Liver (tissue), 10 donors: ENCODE measurements around the gene SYNPR. TPM values are rescaled to one million over a fixed set of nuclear protein-coding genes. Genes with fewer than 3 reads are reported as not detected.

Experiments
- DNase-seq: peaks from one replicate; pipeline ENCODE4 v3.0.0-alpha.2; 2017; ENCODE audit warnings: low spot score
- H3K27ac ChIP-seq, 2 donors: one replicate each; pipeline ENCODE4 v1.7.0; 2013; ENCODE audit warnings: inconsistent platforms in 2 of 2, low read length in 2 of 2, control low read depth in 1 of 2, low read depth in 1 of 2, mild to moderate bottlenecking in 1 of 2
- H3K27me3 ChIP-seq, 4 donors: one replicate each; pipeline versions ENCODE4 v1.6.1 to v1.7.0; 2013; ENCODE audit warnings: low read length in 3 of 4, inconsistent platforms in 1 of 4, mild to moderate bottlenecking in 1 of 4, moderate library complexity in 1 of 4; ENCODE audit not compliant: control insufficient read depth in 4 of 4, insufficient read depth in 4 of 4
- H3K36me3 ChIP-seq, 4 donors: one replicate each; pipeline versions ENCODE4 v1.6.1 to v1.7.0; 2013; ENCODE audit warnings: low read length in 3 of 4, mild to moderate bottlenecking in 3 of 4, low read depth in 1 of 4, moderate library complexity in 1 of 4; ENCODE audit not compliant: control insufficient read depth in 4 of 4, insufficient read depth in 3 of 4
- H3K4me1 ChIP-seq, 4 donors: one replicate each; pipeline versions ENCODE4 v1.6.1 to v1.7.0; 2013; ENCODE audit warnings: low read length in 3 of 4, mild to moderate bottlenecking in 3 of 4, moderate library complexity in 1 of 4; ENCODE audit not compliant: control insufficient read depth in 4 of 4, insufficient read depth in 4 of 4
- H3K4me3 ChIP-seq, 3 donors: one replicate each; pipeline versions ENCODE4 v1.6.1 to v1.7.0; 2013; ENCODE audit warnings: low read length in 3 of 3, control low read depth in 1 of 3, low read depth in 1 of 3, mild to moderate bottlenecking in 1 of 3
- H3K9ac ChIP-seq, 2 donors: one replicate each; pipeline ENCODE4 v1.7.0; 2013; ENCODE audit warnings: low read length in 2 of 2, mild to moderate bottlenecking in 2 of 2, moderate library complexity in 2 of 2, control low read depth in 1 of 2, low read depth in 1 of 2
- H3K9me3 ChIP-seq, 4 donors: one replicate each; pipeline versions ENCODE4 v1.6.1 to v1.7.0; 2013; ENCODE audit warnings: low read length in 3 of 4; ENCODE audit not compliant: control insufficient read depth in 4 of 4
- GABPA ChIP-seq, 2 donors: IDR thresholded peaks in 1 of 2; conservative IDR thresholded peaks in 1 of 2; 2 replicates each; pipeline ENCODE4 v1.6.1; 2016; ENCODE audit warnings: antibody characterized with exemption in 2 of 2, mild to moderate bottlenecking in 1 of 2, moderate library complexity in 1 of 2
- RAD21 ChIP-seq, 2 donors: IDR thresholded peaks; 2 replicates each; pipeline ENCODE4 v1.6.1; 2016; ENCODE audit warnings: antibody characterized with exemption in 2 of 2, mild to moderate bottlenecking in 2 of 2
- polyA plus RNA-seq, 2 donors: library from polyadenylated mRNA; stranded (reverse) in 1 of 2; unstranded in 1 of 2; fragments of 200-250 nt in 1 of 2; fragments of >200 nt in 1 of 2; fragmentation: Nextera tagmentation in 1 of 2; extraction: Ambion mirVana in 1 of 2; gene quantifications; one replicate each; pipeline versions ENCODE4 v1.2.1 to v1.2.3, GENCODE V29; 2013 to 2015
- small RNA-seq: library from RNA; depleted of rRNA; stranded (forward); fragments of <200 nt; gene quantifications from one replicate; pipeline ENCODE3, GENCODE V24; 2014
- total RNA-seq, 2 donors: library from RNA; depleted of rRNA; stranded (reverse); fragments of >200 nt; gene quantifications; one replicate each; pipeline ENCODE4 v1.2.3, GENCODE V29; 2014
- donor health status: healthy.
- donor health status: healthy.
- donor health status: healthy.
- donor health status: healthy.
- donor health status: healthy.

SYNPR gene
- total and polyA plus RNA-seq, 4 donors = not detected

DNA sequence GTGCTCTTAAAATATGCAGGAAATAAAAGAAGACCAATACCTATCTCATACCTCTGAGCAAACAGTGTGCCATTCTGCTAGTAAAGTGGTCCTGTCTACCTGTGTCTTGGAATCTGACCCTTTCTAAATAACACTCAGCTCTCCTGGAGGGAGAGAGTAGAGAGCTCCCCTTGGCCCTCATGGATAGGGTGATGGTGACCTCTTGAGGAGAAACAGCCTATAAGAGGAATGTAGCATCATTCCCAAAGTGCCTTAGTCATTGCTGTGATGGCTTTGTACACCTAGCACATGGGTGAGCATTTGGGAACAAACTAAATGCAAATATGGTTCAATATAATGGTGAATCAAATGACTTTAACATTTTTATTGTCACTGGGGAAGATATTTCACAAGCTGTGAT is 384.4 kb downstream of the SYNPR start:
- no peak overlapping the region for H3K4me3 ChIP-seq
- H3K9me3 ChIP-seq = no peaks in the 10 kb centered on the region
- H3K27ac ChIP-seq = no peak overlapping the region
- H3K27me3 ChIP-seq = peaks cover 0 to 5% (median 1%) of the 10 kb centered on the region in 4 donors
- TF ChIP-seq GABPA (IDR thresholded peaks at IDR 0.05 in 1 of 2, conservative IDR thresholded peaks at IDR 0.05 in 1 of 2) = no peak
- TF ChIP-seq RAD21 (IDR thresholded peaks at IDR 0.05) = peak in 1 of 2 donors; percentile 18
- H3K9ac ChIP-seq = no peak overlapping the region
- no peak for DNase-seq
- H3K36me3 ChIP-seq = no peaks in the 10 kb centered on the region
- no peaks in the 10 kb centered on the region for H3K4me1 ChIP-seq

Small RNA genes within 50 kb of the gene (small RNA-seq; reads per million reads assigned to genes)
- gene RNA5SP134 = 0.07 reads per million
